ENCODE results near the gene ADGRD2.

The ADGRD2 gene

GRCh38 chr9:124450241-124450924, at the start of gene ADGRD2:
Gene ADGRD2 (plus strand): TSS chr9:124450451. CDS start chr9:124451667, 1,216 bp downstream.
- DNase-seq (ENCODE audit: low read depth), result peak; percentile 9
- TF ChIP-seq CTCF (IDR thresholded peaks at IDR 0.05; ENCODE audit: low read length, missing control alignments), result no peak
- H3K4me3 ChIP-seq (replicated peaks; ENCODE audit: low read depth, low read length), result no peak within 1 kb of the TSS

- DNase-seq (ENCODE audit: low read depth), result no peak
- no peak for TF ChIP-seq CTCF (IDR thresholded peaks at IDR 0.05; ENCODE audit: low read length, missing control alignments)
- no peak overlapping the region for H3K4me3 ChIP-seq (replicated peaks; ENCODE audit: low read depth, low read length)
These were observed 47.0 kb upstream of the ADGRD2 start for GRCh38 chr9:124403246-124403645.

GRCh38 chr9:124409410-124409809, 40.8 kb upstream of the ADGRD2 start:
- H3K4me3 ChIP-seq (replicated peaks; ENCODE audit: low read depth, low read length), result no peak overlapping the region
- DNase-seq (ENCODE audit: low read depth), result no peak
- no peak for TF ChIP-seq CTCF (IDR thresholded peaks at IDR 0.05; ENCODE audit: low read length, missing control alignments)

- TF ChIP-seq CTCF (IDR thresholded peaks at IDR 0.05; ENCODE audit: low read length, missing control alignments), result peak; percentile 39
- no peak overlapping the region for H3K4me3 ChIP-seq (replicated peaks; ENCODE audit: low read depth, low read length)
- peak; percentile 25 for DNase-seq (ENCODE audit: low read depth)
These were observed 39.8 kb upstream of the ADGRD2 start for GRCh38 chr9:124410321-124410913.

- no peak for TF ChIP-seq CTCF (IDR thresholded peaks at IDR 0.05; ENCODE audit: low read length, missing control alignments)
- DNase-seq (ENCODE audit: low read depth), result peak; percentile 82
- H3K4me3 ChIP-seq (replicated peaks; ENCODE audit: low read depth, low read length), result peak overlapping the region; percentile 27
These were observed 38.6 kb upstream of the ADGRD2 start for GRCh38 chr9:124411514-124412227.

GRCh38 chr9:124412228-124412575, 38.0 kb upstream of the ADGRD2 start:
- no peak for TF ChIP-seq CTCF (IDR thresholded peaks at IDR 0.05; ENCODE audit: low read length, missing control alignments)
- H3K4me3 ChIP-seq (replicated peaks; ENCODE audit: low read depth, low read length), result no peak overlapping the region
- DNase-seq (ENCODE audit: low read depth), result no peak
